MCF 10A (cell line): ENCODE measurements around the gene PHB1. TPM values are rescaled to one million over a fixed set of nuclear protein-coding genes. Genes with fewer than 3 reads are reported as not detected.
"Not testable (repeated sequence)": the region's sequence is repeated elsewhere in the genome, so short reads cannot be mapped to it uniquely, and the experiment has no call there.

Experiments used
- BruUV-seq: library from RNA; stranded (reverse); fragments of 400-500 nt; replicated peaks from 2 replicates; lab custom pipeline; 2021; lab: Mats Ljungman, UMichigan
- CTCF ChIA-PET: fragments of 300-600 bp; sonication (Branson Sonifier 250); formaldehyde crosslinking; extraction: SDS; loops from one replicate; lab custom pipeline; 2021; ENCODE audit warnings: antibody characterized with exemption, inconsistent platforms; lab: Yijun Ruan, JAX
- POLR2A ChIA-PET: fragments of 300-600, 350-650 bp; sonication (Branson Sonifier 250); formaldehyde crosslinking; extraction: SDS; loops from one replicate; lab custom pipeline; 2020; ENCODE audit warnings: antibody characterized with exemption, inconsistent platforms; lab: Yijun Ruan, JAX
- DNase-seq: peaks from one replicate; pipeline ENCODE4 v3.0.0-alpha.2; 2018; ENCODE audit not compliant: unreplicated experiment
- H3K27ac Mint-ChIP-seq: one replicate; pipeline ENCODE4 v1.8.0; 2022; ENCODE audit warnings: mild to moderate bottlenecking, low read depth, mixed read lengths; ENCODE audit not compliant: unreplicated experiment
- H3K27me3 Mint-ChIP-seq: one replicate; pipeline ENCODE4 v1.8.0; 2022; ENCODE audit warnings: mixed read lengths; ENCODE audit not compliant: insufficient read depth, unreplicated experiment
- H3K36me3 Mint-ChIP-seq: one replicate; pipeline ENCODE4 v1.8.0; 2022; ENCODE audit warnings: mild to moderate bottlenecking, moderate library complexity, mixed read lengths; ENCODE audit not compliant: insufficient read depth, unreplicated experiment
- H3K4me1 Mint-ChIP-seq: one replicate; pipeline ENCODE4 v1.8.0; 2022; ENCODE audit warnings: mixed read lengths; ENCODE audit not compliant: insufficient read depth, unreplicated experiment
- H3K4me3 Mint-ChIP-seq: one replicate; pipeline ENCODE4 v1.8.0; 2022; ENCODE audit warnings: mild to moderate bottlenecking, moderate library complexity, mixed read lengths; ENCODE audit not compliant: unreplicated experiment
- H3K9me3 Mint-ChIP-seq: one replicate; pipeline ENCODE4 v1.8.0; 2022; ENCODE audit warnings: mixed read lengths; ENCODE audit not compliant: unreplicated experiment
- CTCF ChIP-seq: fragments of 200-600 bp; IDR thresholded peaks from one replicate; pipeline ENCODE4 v1.8.0; 2022; ENCODE audit warnings: antibody characterized with exemption, mild to moderate bottlenecking; ENCODE audit not compliant: unreplicated experiment
- intact Hi-C: fragments of 100-400 bp; cut with micrococcal nuclease; formaldehyde crosslinking; loops from 2 replicates; pipeline ENCODE4 v1.14.1; 2022
- total RNA-seq: library from RNA; stranded (reverse); gene quantifications from 2 replicates; pipeline ENCODE4 v1.2.3, GENCODE V29; 2022

PHB1 gene
- total RNA-seq, 1 experiment from 2014 or later: 134 TPM

- POLR2A ChIA-PET: interaction anchor here (1.4 to 1.5 kb wide), 2 partner anchors 33 to 77 kb away, joined by 4 read pairs; no protein-coding TSS in a partner anchor
- no peaks in the 10 kb centered on the region for H3K27me3 Mint-ChIP-seq
- no peak overlapping the region for H3K27ac Mint-ChIP-seq
- H3K36me3 Mint-ChIP-seq: no peaks in the 10 kb centered on the region
- no peak for DNase-seq
- intact Hi-C loops: no loop called here
- no peak overlapping the region for H3K4me3 Mint-ChIP-seq
- BruUV-seq: no TSS peak
- CTCF ChIA-PET: interaction anchor here (0.6 to 2.4 kb wide), 10 partner anchors 15 to 163 kb away, joined by 3 to 33 read pairs (median 4); no protein-coding TSS in a partner anchor
- no peaks in the 10 kb centered on the region for H3K9me3 Mint-ChIP-seq
- peaks cover 12% of the 10 kb centered on the region for H3K4me1 Mint-ChIP-seq
- TF ChIP-seq CTCF: no peak
These were observed 21.0 kb downstream of the PHB1 start for GRCh38 chr17:49393491-49394255.

GRCh38 chr17:49390548-49391324 lies 23.9 kb downstream of the PHB1 start:
- no peak for DNase-seq
- TF ChIP-seq CTCF: no peak
- Mint-ChIP-seq H3K36me3 (no peaks in the 10 kb centered on the region), H3K27me3 (no peaks in the 10 kb centered on the region), H3K27ac (no peak overlapping the region), H3K4me3 (no peak overlapping the region), H3K9me3 (no peaks in the 10 kb centered on the region), H3K4me1 (peaks cover 5% of the 10 kb centered on the region)
- no TSS peak for BruUV-seq
- intact Hi-C loops: no loop called here
- CTCF ChIA-PET: interaction anchor here (0.6 to 3.1 kb wide), 4 partner anchors 49 to 99 kb away, joined by 3 to 12 read pairs (median 3); no protein-coding TSS in a partner anchor
- POLR2A ChIA-PET: interaction anchor here (0.6 to 1.2 kb wide), 3 partner anchors 30 to 77 kb away, joined by 3 to 5 read pairs (median 3); no protein-coding TSS in a partner anchor

GRCh38 chr17:49389514-49390347 lies 25.0 kb downstream of the PHB1 start:
- H3K4me1 Mint-ChIP-seq, H3K4me3 Mint-ChIP-seq, H3K9me3 Mint-ChIP-seq, H3K27me3 Mint-ChIP-seq, BruUV-seq, intact Hi-C loops, H3K36me3 Mint-ChIP-seq: not testable (repeated sequence)
- peak overlapping the region; percentile 11 for H3K27ac Mint-ChIP-seq
- CTCF ChIA-PET: interaction anchor here (0.6 to 3.1 kb wide), 7 partner anchors 7 to 75 kb away, joined by 3 to 12 read pairs (median 3); no protein-coding TSS in a partner anchor
- POLR2A ChIA-PET: interaction anchor here (1.1 kb wide), 1 partner anchor 29 kb away, joined by 3 read pairs; no protein-coding TSS in a partner anchor
- peak; percentile 21 for DNase-seq
